Nucleus accumbens (tissue), 56 donors: ENCODE results near the gene HIP1.
"Not testable (repeated sequence)": the region's sequence is repeated elsewhere in the genome, so short reads cannot be mapped to it uniquely, and the experiment has no call there.

Experiments
- DNase-seq, 56 donors: peaks; one replicate each; lab custom pipeline; 2025; lab: John Stamatoyannopoulos, UW

The HIP1 gene

GRCh38 chr7:75738604-75738974 is at the start of gene HIP1:
TSS of gene HIP1 (minus strand) at chr7:75738941. CDS start at chr7:75738920, 21 bp downstream.
- peak in 1 of 56 donors; percentile 52 for DNase-seq

- not testable (repeated sequence) for DNase-seq
These were observed 49.6 kb upstream of the HIP1 start for GRCh38 chr7:75788154-75788847.

- not testable (repeated sequence) for DNase-seq
These were observed 44.3 kb upstream of the HIP1 start for GRCh38 chr7:75783058-75783457.

- DNase-seq, result not testable (repeated sequence)
These were observed 42.0 kb upstream of the HIP1 start for GRCh38 chr7:75780647-75781273.

GRCh38 chr7:75779516-75779915 is 40.8 kb upstream of the HIP1 start:
- DNase-seq, result not testable (repeated sequence)

GRCh38 chr7:75779035-75779434 is 40.3 kb upstream of the HIP1 start:
- not testable (repeated sequence) for DNase-seq

- DNase-seq, result no peak
These were observed 37.7 kb upstream of the HIP1 start for GRCh38 chr7:75776295-75776971.

GRCh38 chr7:75773958-75774357 is 35.2 kb upstream of the HIP1 start:
- not testable (repeated sequence) for DNase-seq

GRCh38 chr7:75772081-75773077 is 33.6 kb upstream of the HIP1 start, which contains the start of gene CCL26:
TSS of gene CCL26 (minus strand) at chr7:75772211. CDS start at chr7:75772176, 35 bp downstream.
- no peak for DNase-seq

- no peak for DNase-seq
These were observed 32.5 kb upstream of the HIP1 start for GRCh38 chr7:75771224-75771623.

- DNase-seq, result peak in 5 of 56 donors; percentile 4 to 6 (median 5)
These were observed 23.7 kb upstream of the HIP1 start for GRCh38 chr7:75762350-75762917.

- not testable (repeated sequence) for DNase-seq
These were observed 23.1 kb upstream of the HIP1 start for GRCh38 chr7:75761801-75762200.

GRCh38 chr7:75758491-75758890 is 19.8 kb upstream of the HIP1 start:
- DNase-seq, result no peak

GRCh38 chr7:75757860-75758259 is 19.1 kb upstream of the HIP1 start:
- DNase-seq, result no peak

GRCh38 chr7:75756991-75757676 is 18.4 kb upstream of the HIP1 start:
- DNase-seq, result peak in 7 of 56 donors; percentile 1 to 9 (median 2)

- no peak for DNase-seq
These were observed 17.7 kb upstream of the HIP1 start for GRCh38 chr7:75756206-75756990.

- DNase-seq, result no peak
These were observed 4.7 kb upstream of the HIP1 start for GRCh38 chr7:75743455-75743859.

GRCh38 chr7:75740846-75741497 is 2.2 kb upstream of the HIP1 start:
- peak in 7 of 56 donors; percentile 1 to 11 (median 5) for DNase-seq
